Measurements from ENCODE around the gene FURIN. TPM values are rescaled to one million over a fixed set of nuclear protein-coding genes. Genes with fewer than 3 reads are reported as not detected.
"Not testable (repeated sequence)": the region's sequence is repeated elsewhere in the genome, so short reads cannot be mapped to it uniquely, and the experiment has no call there.

The FURIN gene
- total and polyA plus RNA-seq, 4 donors = 57.1 to 159 (median 92.1) TPM

- H3K4me3 ChIP-seq = no peak overlapping the region
- ATAC-seq (ENCODE audit: insufficient read depth, low FRiP score) (no peak), DNase-seq (no peak)
- no peaks in the 10 kb centered on the region for H3K27me3 ChIP-seq (ENCODE audit: control insufficient read depth in 3 of 3, insufficient read depth in 3 of 3, low read length in 2 of 3)
- H3K9me3 ChIP-seq (ENCODE audit: control insufficient read depth in 4 of 4, insufficient read depth in 3 of 4, low read length in 3 of 4) = no peaks in the 10 kb centered on the region
- WGBS, 2 donors = 89 to 96% methylated on average over 7 of the region's 7 CpGs
- no peak overlapping the region for H3K27ac ChIP-seq (ENCODE audit: low read depth in 1 of 2, low read length in 1 of 2)
- no peak for TF ChIP-seq CTCF (IDR thresholded peaks at IDR 0.05; ENCODE audit: control extremely low read depth, extremely low read depth)
- no peak overlapping the region for H3K9ac ChIP-seq (ENCODE audit: insufficient read depth in 1 of 2, low read length in 2 of 2)
- H3K4me1 ChIP-seq (ENCODE audit: control insufficient read depth in 5 of 5, insufficient read depth in 5 of 5, low read length in 5 of 5) = peaks cover 0 to 13% (median 2%) of the 10 kb centered on the region in 5 donors
- H3K36me3 ChIP-seq (ENCODE audit: control insufficient read depth in 4 of 4, insufficient read depth in 4 of 4, low read length in 4 of 4) = no peaks in the 10 kb centered on the region
Measured at GRCh38 chr15:90820481-90820880, 47.9 kb upstream of the FURIN start.

GRCh38 chr15:90822204-90822955 is 46.0 kb upstream of the FURIN start:
- Histone ChIP-seq H3K9ac (ENCODE audit: insufficient read depth in 1 of 2, low read length in 2 of 2) (no peak overlapping the region), H3K36me3 (ENCODE audit: control insufficient read depth in 4 of 4, insufficient read depth in 4 of 4, low read length in 4 of 4) (no peaks in the 10 kb centered on the region), H3K4me3 (no peak overlapping the region), H3K9me3 (ENCODE audit: control insufficient read depth in 4 of 4, insufficient read depth in 3 of 4, low read length in 3 of 4) (no peaks in the 10 kb centered on the region), H3K4me1 (ENCODE audit: control insufficient read depth in 5 of 5, insufficient read depth in 5 of 5, low read length in 5 of 5) (peaks cover 0 to 13% (median 2%) of the 10 kb centered on the region in 5 donors), H3K27ac (ENCODE audit: low read depth in 1 of 2, low read length in 1 of 2) (no peak overlapping the region), H3K27me3 (ENCODE audit: control insufficient read depth in 3 of 3, insufficient read depth in 3 of 3, low read length in 2 of 3) (no peaks in the 10 kb centered on the region)
- ATAC-seq (ENCODE audit: insufficient read depth, low FRiP score) (no peak), DNase-seq (no peak)
- TF ChIP-seq CTCF (IDR thresholded peaks at IDR 0.05; ENCODE audit: control extremely low read depth, extremely low read depth) = no peak
- 77 to 83% methylated on average over 8 of the region's 8 CpGs for WGBS, 2 donors

GRCh38 chr15:90823455-90823974 is 44.9 kb upstream of the FURIN start:
- no peak overlapping the region for H3K9ac ChIP-seq (ENCODE audit: insufficient read depth in 1 of 2, low read length in 2 of 2)

GRCh38 chr15:90825115-90825899 is 43.1 kb upstream of the FURIN start:
- not testable (repeated sequence) for H3K9ac ChIP-seq (ENCODE audit: insufficient read depth in 1 of 2, low read length in 2 of 2); H3K4me1 ChIP-seq (ENCODE audit: control insufficient read depth in 5 of 5, insufficient read depth in 5 of 5, low read length in 5 of 5); H3K4me3 ChIP-seq; DNase-seq; H3K27ac ChIP-seq (ENCODE audit: low read depth in 1 of 2, low read length in 1 of 2); H3K27me3 ChIP-seq (ENCODE audit: control insufficient read depth in 3 of 3, insufficient read depth in 3 of 3, low read length in 2 of 3); ATAC-seq (ENCODE audit: insufficient read depth, low FRiP score); H3K9me3 ChIP-seq (ENCODE audit: control insufficient read depth in 4 of 4, insufficient read depth in 3 of 4, low read length in 3 of 4); H3K36me3 ChIP-seq (ENCODE audit: control insufficient read depth in 4 of 4, insufficient read depth in 4 of 4, low read length in 4 of 4)
- 92 to 97% methylated on average over 43 to 49 of the region's 49 CpGs for WGBS, 2 donors

More at GRCh38 chr15:90823455-90823974, 44.9 kb upstream of the FURIN start:
- Histone ChIP-seq H3K27me3 (ENCODE audit: control insufficient read depth in 3 of 3, insufficient read depth in 3 of 3, low read length in 2 of 3) (no peaks in the 10 kb centered on the region), H3K36me3 (ENCODE audit: control insufficient read depth in 4 of 4, insufficient read depth in 4 of 4, low read length in 4 of 4) (no peaks in the 10 kb centered on the region), H3K4me3 (no peak overlapping the region), H3K27ac (ENCODE audit: low read depth in 1 of 2, low read length in 1 of 2) (no peak overlapping the region), H3K4me1 (ENCODE audit: control insufficient read depth in 5 of 5, insufficient read depth in 5 of 5, low read length in 5 of 5) (peaks cover 0 to 8% (median 2%) of the 10 kb centered on the region in 5 donors), H3K9me3 (ENCODE audit: control insufficient read depth in 4 of 4, insufficient read depth in 3 of 4, low read length in 3 of 4) (no peaks in the 10 kb centered on the region)
- WGBS, 2 donors = 91 to 92% methylated on average over 7 of the region's 7 CpGs
- DNase-seq (no peak), ATAC-seq (ENCODE audit: insufficient read depth, low FRiP score) (no peak)
- TF ChIP-seq CTCF (IDR thresholded peaks at IDR 0.05; ENCODE audit: control extremely low read depth, extremely low read depth) = no peak

GRCh38 chr15:90826206-90826885 is 42.0 kb upstream of the FURIN start:
- not testable (repeated sequence) for ATAC-seq (ENCODE audit: insufficient read depth, low FRiP score)

More at GRCh38 chr15:90826206-90826885, 42.0 kb upstream of the FURIN start:
- H3K9me3 ChIP-seq (ENCODE audit: control insufficient read depth in 4 of 4, insufficient read depth in 3 of 4, low read length in 3 of 4); H3K4me3 ChIP-seq; H3K36me3 ChIP-seq (ENCODE audit: control insufficient read depth in 4 of 4, insufficient read depth in 4 of 4, low read length in 4 of 4); H3K9ac ChIP-seq (ENCODE audit: insufficient read depth in 1 of 2, low read length in 2 of 2); H3K27ac ChIP-seq (ENCODE audit: low read depth in 1 of 2, low read length in 1 of 2); H3K27me3 ChIP-seq (ENCODE audit: control insufficient read depth in 3 of 3, insufficient read depth in 3 of 3, low read length in 2 of 3); H3K4me1 ChIP-seq (ENCODE audit: control insufficient read depth in 5 of 5, insufficient read depth in 5 of 5, low read length in 5 of 5); DNase-seq: not testable (repeated sequence)
- 92% methylated on average over 26 of the region's 26 CpGs for WGBS, 2 donors

Measured in lung (tissue), 12 donors.